Measurements from ENCODE around the gene FBN2. TPM values are rescaled to one million over a fixed set of nuclear protein-coding genes. Genes with fewer than 3 reads are reported as not detected.

FBN2 gene
- total RNA-seq, 4 donors from 2014 or later: 5.3 to 19.4 (median 7.5) TPM

DNA sequence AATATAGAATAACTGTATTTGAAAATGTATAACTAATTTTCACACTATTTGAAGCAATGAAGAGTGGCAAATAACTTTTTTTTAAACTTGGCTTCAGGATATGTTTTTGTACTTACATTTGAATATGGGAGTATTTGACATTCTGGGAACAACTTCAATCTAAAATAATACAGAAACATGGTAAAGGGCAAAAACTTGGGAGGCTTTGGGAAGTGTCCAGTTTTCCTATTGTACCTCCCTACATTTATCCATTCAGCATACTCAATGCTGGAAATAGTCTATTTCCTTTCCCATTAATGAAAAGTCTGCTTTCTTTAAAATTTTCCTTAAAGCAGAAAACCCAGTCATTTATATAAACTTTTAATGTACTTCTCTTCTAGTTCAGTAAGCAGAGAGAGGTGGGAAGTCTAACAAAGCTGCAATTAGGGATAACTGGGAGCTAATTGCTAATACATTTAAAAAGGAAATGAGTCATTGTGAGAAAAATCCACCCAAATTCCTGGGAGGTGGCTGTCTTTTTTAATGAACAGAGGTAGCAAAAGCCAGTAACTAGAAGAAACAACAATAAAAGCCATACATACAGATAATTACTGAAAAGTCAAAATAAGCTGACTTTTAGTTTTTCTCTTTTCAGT lies 128.8 kb downstream of the FBN2 start:
- Histone ChIP-seq H3K36me3 (no peaks in the 10 kb centered on the region), H3K4me3 (no peak overlapping the region), H3K9me3 (no peaks in the 10 kb centered on the region), H3K27ac (no peak overlapping the region), H3K27me3 (no peaks in the 10 kb centered on the region), H3K4me1 (peaks cover 0 to 22% (median 0%) of the 10 kb centered on the region in 3 donors)
- TF ChIP-seq EP300 (IDR thresholded peaks at IDR 0.05): no peak
- TF ChIP-seq POLR2A (IDR thresholded peaks at IDR 0.05): no peak
- no peak for TF ChIP-seq POLR2AphosphoS5 (IDR thresholded peaks at IDR 0.05)
- TF ChIP-seq, protein P1, sequence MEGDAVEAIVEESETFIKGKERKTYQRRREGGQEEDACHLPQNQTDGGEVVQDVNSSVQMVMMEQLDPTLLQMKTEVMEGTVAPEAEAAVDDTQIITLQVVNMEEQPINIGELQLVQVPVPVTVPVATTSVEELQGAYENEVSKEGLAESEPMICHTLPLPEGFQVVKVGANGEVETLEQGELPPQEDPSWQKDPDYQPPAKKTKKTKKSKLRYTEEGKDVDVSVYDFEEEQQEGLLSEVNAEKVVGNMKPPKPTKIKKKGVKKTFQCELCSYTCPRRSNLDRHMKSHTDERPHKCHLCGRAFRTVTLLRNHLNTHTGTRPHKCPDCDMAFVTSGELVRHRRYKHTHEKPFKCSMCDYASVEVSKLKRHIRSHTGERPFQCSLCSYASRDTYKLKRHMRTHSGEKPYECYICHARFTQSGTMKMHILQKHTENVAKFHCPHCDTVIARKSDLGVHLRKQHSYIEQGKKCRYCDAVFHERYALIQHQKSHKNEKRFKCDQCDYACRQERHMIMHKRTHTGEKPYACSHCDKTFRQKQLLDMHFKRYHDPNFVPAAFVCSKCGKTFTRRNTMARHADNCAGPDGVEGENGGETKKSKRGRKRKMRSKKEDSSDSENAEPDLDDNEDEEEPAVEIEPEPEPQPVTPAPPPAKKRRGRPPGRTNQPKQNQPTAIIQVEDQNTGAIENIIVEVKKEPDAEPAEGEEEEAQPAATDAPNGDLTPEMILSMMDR (IDR thresholded peaks at IDR 0.05): no peak
- ATAC-seq: no peak

DNA sequence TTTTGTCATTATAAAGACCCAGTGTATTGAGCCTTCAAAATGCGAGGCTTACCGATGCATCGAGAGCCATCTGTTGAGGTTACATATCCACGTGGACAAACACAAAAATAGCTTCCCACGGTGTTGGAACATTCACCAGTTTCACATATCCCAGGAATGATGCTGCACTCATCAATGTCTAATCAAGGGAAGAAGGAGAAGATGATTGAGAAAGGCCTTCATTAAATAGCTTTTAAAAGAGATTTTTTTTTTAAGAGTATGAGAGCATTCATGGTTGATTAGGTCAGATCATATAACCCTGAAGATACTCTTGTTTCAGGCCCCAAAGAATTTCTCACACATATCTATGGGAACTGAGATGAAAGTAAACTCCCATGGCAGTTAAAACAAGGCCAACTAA lies 129.4 kb downstream of the FBN2 start:
- no peak for ATAC-seq
- no peak overlapping the region for H3K4me3 ChIP-seq
- TF ChIP-seq EP300 (IDR thresholded peaks at IDR 0.05): no peak
- TF ChIP-seq, protein P1 (IDR thresholded peaks at IDR 0.05): no peak
- TF ChIP-seq POLR2A (IDR thresholded peaks at IDR 0.05): no peak
- no peak for TF ChIP-seq POLR2AphosphoS5 (IDR thresholded peaks at IDR 0.05)
- H3K4me1 ChIP-seq: peaks cover 0 to 26% (median 0%) of the 10 kb centered on the region in 3 donors
- no peaks in the 10 kb centered on the region for H3K27me3 ChIP-seq
- 67 to 90% methylated on average over 5 of the region's 5 CpGs for WGBS, 2 donors (ENCODE audit: low coverage in 1 of 2)
- H3K9me3 ChIP-seq: no peaks in the 10 kb centered on the region
- no peaks in the 10 kb centered on the region for H3K36me3 ChIP-seq
- H3K27ac ChIP-seq: no peak overlapping the region

DNA sequence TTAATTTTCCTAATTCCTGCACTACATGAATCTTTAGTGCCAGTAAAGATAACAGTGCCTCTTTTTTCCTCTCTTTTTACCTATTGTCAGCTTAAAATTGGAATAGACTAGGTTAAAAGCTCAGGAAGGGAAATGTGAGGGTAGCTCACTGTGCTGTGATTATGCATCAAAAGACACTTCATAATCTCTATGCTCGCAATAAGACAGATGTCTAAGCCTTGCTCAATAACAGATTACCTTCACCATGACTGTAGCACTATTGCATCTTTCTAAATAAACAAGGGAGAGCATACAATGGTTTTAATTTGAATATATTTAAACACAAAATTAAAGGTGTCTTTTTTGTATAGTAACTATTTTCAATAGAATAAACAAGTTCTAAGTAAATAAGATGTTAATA lies 130.1 kb downstream of the FBN2 start:
- Histone ChIP-seq H3K4me1 (peaks cover 0 to 33% (median 0%) of the 10 kb centered on the region in 3 donors), H3K9me3 (no peaks in the 10 kb centered on the region), H3K27ac (no peak overlapping the region), H3K27me3 (no peaks in the 10 kb centered on the region), H3K36me3 (no peaks in the 10 kb centered on the region), H3K4me3 (no peak overlapping the region)
- ATAC-seq: no peak
- TF ChIP-seq POLR2A (IDR thresholded peaks at IDR 0.05): no peak
- no peak for TF ChIP-seq POLR2AphosphoS5 (IDR thresholded peaks at IDR 0.05)
- TF ChIP-seq EP300 (IDR thresholded peaks at IDR 0.05): no peak
- TF ChIP-seq, protein P1 (IDR thresholded peaks at IDR 0.05): no peak
- WGBS, 2 donors (ENCODE audit: low coverage in 1 of 2): 50 to 100% methylated on average over 1 of the region's 1 CpG

DNA sequence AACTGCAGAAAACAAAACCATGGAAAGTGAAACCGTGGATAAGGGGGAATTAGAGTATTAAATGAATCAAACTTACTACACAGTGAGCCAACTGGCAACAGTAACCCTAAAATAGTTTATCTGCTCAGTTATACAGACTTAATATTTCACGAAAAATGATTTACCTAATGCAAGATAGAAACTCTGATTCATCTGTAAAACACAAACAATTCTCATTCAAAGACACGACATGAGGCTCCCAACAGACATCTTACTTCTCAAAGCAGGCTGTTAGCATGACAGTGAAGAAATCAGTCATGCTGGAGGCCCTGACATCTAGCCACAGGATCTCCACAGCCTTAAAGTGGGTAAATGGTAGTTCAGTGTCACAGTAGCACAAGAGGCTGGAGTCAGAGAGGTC lies 131.2 kb downstream of the FBN2 start:
- ATAC-seq: no peak
- Histone ChIP-seq H3K36me3 (no peaks in the 10 kb centered on the region), H3K4me1 (peaks cover 0 to 44% (median 0%) of the 10 kb centered on the region in 3 donors), H3K4me3 (no peak overlapping the region), H3K27me3 (no peaks in the 10 kb centered on the region), H3K27ac (no peak overlapping the region), H3K9me3 (no peaks in the 10 kb centered on the region)
- TF ChIP-seq, protein P1 (IDR thresholded peaks at IDR 0.05): no peak
- TF ChIP-seq POLR2AphosphoS5 (IDR thresholded peaks at IDR 0.05) (no peak), EP300 (IDR thresholded peaks at IDR 0.05) (no peak), POLR2A (IDR thresholded peaks at IDR 0.05) (no peak)
- WGBS, 2 donors (ENCODE audit: low coverage in 1 of 2): 22 to 39% methylated on average over 3 of the region's 3 CpGs

DNA sequence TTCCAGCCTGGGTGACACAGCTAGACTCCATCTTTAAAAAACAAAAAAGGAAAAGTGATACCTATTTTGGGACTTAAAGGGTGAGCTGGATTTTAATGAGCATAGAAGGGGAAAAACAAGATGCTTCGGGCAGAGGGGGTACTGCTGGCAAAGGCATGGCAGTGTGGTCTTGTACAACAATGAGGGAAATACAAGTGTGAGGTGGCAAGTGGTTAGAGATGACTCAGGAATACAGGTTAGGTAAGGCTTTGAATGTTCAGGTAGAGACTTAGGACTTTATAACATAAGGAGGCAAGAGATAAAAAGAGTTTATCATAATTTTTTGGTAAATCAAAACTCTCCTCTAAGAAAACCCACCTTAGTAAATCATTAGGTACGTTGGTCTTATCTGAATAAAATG lies 132.9 kb downstream of the FBN2 start:
- no peak for TF ChIP-seq EP300 (IDR thresholded peaks at IDR 0.05)
- Histone ChIP-seq H3K27me3 (no peaks in the 10 kb centered on the region), H3K27ac (no peak overlapping the region), H3K36me3 (no peaks in the 10 kb centered on the region), H3K9me3 (no peaks in the 10 kb centered on the region), H3K4me1 (peaks cover 0 to 45% (median 0%) of the 10 kb centered on the region in 3 donors), H3K4me3 (no peak overlapping the region)
- no peak for ATAC-seq
- WGBS, 2 donors (ENCODE audit: low coverage in 1 of 2): 79 to 87% methylated on average over 2 of the region's 2 CpGs
